ENCODE data around the gene CHKA. TPM values are rescaled to one million over a fixed set of nuclear protein-coding genes. Genes with fewer than 3 reads are reported as not detected.

The CHKA gene
- total and polyA plus RNA-seq, 2 of the 4 experiments (the other 2 are of a cell fraction), result 4.5 to 8.4 TPM

DNA sequence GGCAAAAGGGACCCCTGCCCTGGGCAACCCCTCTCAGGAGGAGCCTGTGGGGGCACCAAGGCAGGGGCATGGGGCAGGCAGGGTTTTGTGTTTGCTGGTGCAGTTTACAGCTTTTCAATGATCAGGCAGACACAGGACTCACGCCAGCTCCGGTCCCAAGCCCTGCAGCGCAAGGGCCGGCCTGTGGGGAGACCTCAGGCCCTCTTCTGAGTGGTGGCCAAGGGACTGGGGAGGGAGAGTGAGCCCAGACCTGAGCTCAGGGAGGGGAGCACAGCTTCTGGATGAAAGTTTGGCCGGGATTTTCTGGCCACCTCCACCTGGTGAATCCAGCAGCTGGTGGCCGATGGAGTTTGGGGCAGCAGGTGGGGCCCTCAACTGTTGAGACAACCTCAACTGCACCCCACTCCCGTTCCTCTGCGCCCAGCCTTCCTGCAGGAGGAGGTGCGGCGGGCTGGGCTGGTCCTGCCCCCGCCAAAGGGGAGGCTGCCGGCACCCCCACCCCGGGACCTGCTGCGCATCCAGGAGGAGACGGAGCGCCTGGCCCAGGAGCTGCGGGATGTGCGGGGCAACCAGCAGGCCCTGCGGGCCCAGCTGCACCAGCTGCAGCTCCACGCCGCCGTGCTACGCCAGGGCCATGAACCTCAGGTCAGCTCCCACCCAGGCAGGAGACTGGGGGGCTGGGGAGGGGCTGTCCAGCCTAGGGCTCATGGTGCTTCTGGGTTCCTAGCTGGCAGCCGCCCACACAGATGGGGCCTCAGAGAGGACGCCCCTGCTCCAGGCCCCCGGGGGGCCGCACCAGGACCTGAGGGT is 78.8 kb downstream of the CHKA start (continued):
- TF ChIP-seq MAZ (IDR thresholded peaks at IDR 0.05; ENCODE audit: borderline replicate concordance, low read depth, low read length), result no peak

DNA sequence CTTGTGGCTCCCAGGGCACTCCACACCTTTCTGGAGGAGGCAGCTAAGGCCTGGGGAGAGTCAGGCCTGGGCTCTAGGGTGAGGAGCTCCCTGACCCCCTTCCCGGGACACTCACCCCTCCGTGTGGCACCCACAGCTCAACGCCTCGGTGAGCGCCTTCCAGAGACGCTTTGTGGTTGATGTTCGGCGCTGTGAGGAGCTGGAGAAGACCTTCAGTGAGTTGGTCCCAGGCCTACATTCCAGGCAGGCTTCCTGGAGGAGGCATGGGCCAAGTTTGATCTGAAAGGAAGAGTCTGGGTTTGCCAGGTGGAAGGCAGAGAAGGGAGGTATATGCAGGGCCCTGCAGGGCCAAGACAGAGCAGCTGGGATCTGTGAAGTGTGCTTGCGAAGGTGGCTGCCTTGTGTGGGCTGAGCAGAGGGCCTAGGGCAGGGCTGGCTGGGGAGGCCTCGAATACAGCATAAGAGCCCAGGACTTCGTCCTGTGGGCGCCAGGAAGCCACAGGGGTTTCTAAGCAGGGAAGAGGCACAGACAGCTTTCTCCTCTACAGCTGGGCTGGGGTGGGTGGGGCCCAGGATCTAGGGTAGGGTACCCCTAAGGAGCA is 79.5 kb downstream of the CHKA start:
- no peak overlapping the region for H2BK120ac ChIP-seq (ENCODE audit: low read depth, low read length)
- no peak overlapping the region for H2BK20ac ChIP-seq (ENCODE audit: low read depth, low read length)
- no peak overlapping the region for H2AFZ ChIP-seq (replicated peaks; ENCODE audit: low read length, poor library complexity)
- dilution Hi-C loops (cut with HindIII; ENCODE audit: low sequenced_read_pairs, unreplicated experiment) (no loop called here), in situ Hi-C loops (cut with MboI; ENCODE audit: low sequenced_read_pairs) (no loop called here), intact Hi-C loops (cut with micrococcal nuclease) (no loop called here)
- no peaks in the 10 kb centered on the region for H3K27me3 ChIP-seq (ENCODE audit: control insufficient read depth, insufficient read depth, low read length)
- POLR2A ChIA-PET (ENCODE audit: unreplicated experiment), result no interaction called here
- WGBS, 2 experiments (ENCODE audit: extremely low coverage in 2 of 2, insufficient read length in 1 of 2), result no CpG with 5 or more reads among the region's 12 CpGs
- no peaks in the 10 kb centered on the region; the same call in 1 of the 2 replicates for H4K20me1 ChIP-seq (ENCODE audit: insufficient read depth, low read length)
- H3K9me3 ChIP-seq (ENCODE audit: control insufficient read depth, insufficient read depth, low read length), result no peaks in the 10 kb centered on the region
- no peak overlapping the region for H4K91ac ChIP-seq (ENCODE audit: insufficient read depth, low read depth, low read length)
- H2BK5ac ChIP-seq (ENCODE audit: low read depth, low read length, poor library complexity, severe bottlenecking), result no peak overlapping the region
- CTCF ChIA-PET, result interaction anchor here (0.6 to 1.4 kb wide), 2 partner anchors 11 to 79 kb away, joined by 3 to 8 read pairs; no protein-coding TSS in a partner anchor
- no peak overlapping the region for H4K8ac ChIP-seq (ENCODE audit: low read depth in 2 of 2, low read length in 2 of 2)
- no peak for ATAC-seq (ENCODE audit: low read depth)
- H3K27ac ChIP-seq (ENCODE audit: insufficient read depth, low read length), result no peak overlapping the region
- H3K9me1 ChIP-seq (ENCODE audit: insufficient read depth, low read length), result no peaks in the 10 kb centered on the region
- peaks cover 29% of the 10 kb centered on the region for H3K36me3 ChIP-seq (ENCODE audit: control insufficient read depth, insufficient read depth, low read length)
- H4K5ac ChIP-seq (ENCODE audit: low read depth, low read length), result no peak overlapping the region
- H3K56ac ChIP-seq (ENCODE audit: extremely low read depth, insufficient read depth, low read length), result no peak overlapping the region
- peaks cover 25% of the 10 kb centered on the region for H3K4me1 ChIP-seq (ENCODE audit: control insufficient read depth, insufficient read depth, low read length)
- no peak overlapping the region for H3K4me3 ChIP-seq (ENCODE audit: insufficient read depth, low read depth, low read length)
- no TSS peak for BruUV-seq (replicated peaks)
- no peak overlapping the region for H3K9ac ChIP-seq (ENCODE audit: low read depth, low read length)
- no peak for DNase-seq
- H3K4ac ChIP-seq (ENCODE audit: low read depth, low read length), result no peak overlapping the region
- H2AK9ac ChIP-seq (replicated peaks; ENCODE audit: low read depth, low read length, poor library complexity), result no peak overlapping the region
- H2BK15ac ChIP-seq (ENCODE audit: low read depth, low read length), result no peak overlapping the region
- H3K18ac ChIP-seq (ENCODE audit: low read depth, low read length), result no peak overlapping the region
- no peak overlapping the region for H3K14ac ChIP-seq (replicated peaks; ENCODE audit: low read depth, low read length)
- H2AK5ac ChIP-seq (ENCODE audit: low read depth, low read length), result no peak overlapping the region; the same call in 1 of the 2 replicates
- H3K79me1 ChIP-seq (ENCODE audit: low read depth in 1 of 2, low read length in 2 of 2), result peaks cover 7 to 54% of the 10 kb centered on the region in 2 experiments; a peak in 3 of 4 replicates
- H3K4me2 ChIP-seq (ENCODE audit: low read depth, low read length), result no peak overlapping the region
- no peak overlapping the region for H3K23ac ChIP-seq (ENCODE audit: low read depth, low read length)
- TF ChIP-seq CEBPB (IDR thresholded peaks at IDR 0.05; ENCODE audit: low read depth, low read length) (no peak), CHD1 (IDR thresholded peaks at IDR 0.05; ENCODE audit: low read depth, low read length) (no peak), MAZ (IDR thresholded peaks at IDR 0.05; ENCODE audit: borderline replicate concordance, low read depth, low read length) (no peak), FOS (IDR thresholded peaks at IDR 0.05; ENCODE audit: low read depth, low read length) (no peak), SMC3 (IDR thresholded peaks at IDR 0.05; ENCODE audit: low read depth, low read length) (no peak), POLR2A (IDR thresholded peaks at IDR 0.05; ENCODE audit: low read depth, low read length) (no peak), NFE2L2 (IDR thresholded peaks at IDR 0.05; ENCODE audit: low read depth, low read length) (no peak), MXI1 (IDR thresholded peaks at IDR 0.05; ENCODE audit: borderline replicate concordance, low read depth, low read length) (no peak)
- TF ChIP-seq, protein P1, sequence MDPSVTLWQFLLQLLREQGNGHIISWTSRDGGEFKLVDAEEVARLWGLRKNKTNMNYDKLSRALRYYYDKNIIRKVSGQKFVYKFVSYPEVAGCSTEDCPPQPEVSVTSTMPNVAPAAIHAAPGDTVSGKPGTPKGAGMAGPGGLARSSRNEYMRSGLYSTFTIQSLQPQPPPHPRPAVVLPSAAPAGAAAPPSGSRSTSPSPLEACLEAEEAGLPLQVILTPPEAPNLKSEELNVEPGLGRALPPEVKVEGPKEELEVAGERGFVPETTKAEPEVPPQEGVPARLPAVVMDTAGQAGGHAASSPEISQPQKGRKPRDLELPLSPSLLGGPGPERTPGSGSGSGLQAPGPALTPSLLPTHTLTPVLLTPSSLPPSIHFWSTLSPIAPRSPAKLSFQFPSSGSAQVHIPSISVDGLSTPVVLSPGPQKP (IDR thresholded peaks at IDR 0.05; ENCODE audit: borderline replicate concordance, low read depth, low read length), result no peak
- TF ChIP-seq, protein P2, sequence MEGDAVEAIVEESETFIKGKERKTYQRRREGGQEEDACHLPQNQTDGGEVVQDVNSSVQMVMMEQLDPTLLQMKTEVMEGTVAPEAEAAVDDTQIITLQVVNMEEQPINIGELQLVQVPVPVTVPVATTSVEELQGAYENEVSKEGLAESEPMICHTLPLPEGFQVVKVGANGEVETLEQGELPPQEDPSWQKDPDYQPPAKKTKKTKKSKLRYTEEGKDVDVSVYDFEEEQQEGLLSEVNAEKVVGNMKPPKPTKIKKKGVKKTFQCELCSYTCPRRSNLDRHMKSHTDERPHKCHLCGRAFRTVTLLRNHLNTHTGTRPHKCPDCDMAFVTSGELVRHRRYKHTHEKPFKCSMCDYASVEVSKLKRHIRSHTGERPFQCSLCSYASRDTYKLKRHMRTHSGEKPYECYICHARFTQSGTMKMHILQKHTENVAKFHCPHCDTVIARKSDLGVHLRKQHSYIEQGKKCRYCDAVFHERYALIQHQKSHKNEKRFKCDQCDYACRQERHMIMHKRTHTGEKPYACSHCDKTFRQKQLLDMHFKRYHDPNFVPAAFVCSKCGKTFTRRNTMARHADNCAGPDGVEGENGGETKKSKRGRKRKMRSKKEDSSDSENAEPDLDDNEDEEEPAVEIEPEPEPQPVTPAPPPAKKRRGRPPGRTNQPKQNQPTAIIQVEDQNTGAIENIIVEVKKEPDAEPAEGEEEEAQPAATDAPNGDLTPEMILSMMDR (conservative IDR thresholded peaks at IDR 0.05; ENCODE audit: low read depth, low read length), result no peak
- TF ChIP-seq, protein P3, sequence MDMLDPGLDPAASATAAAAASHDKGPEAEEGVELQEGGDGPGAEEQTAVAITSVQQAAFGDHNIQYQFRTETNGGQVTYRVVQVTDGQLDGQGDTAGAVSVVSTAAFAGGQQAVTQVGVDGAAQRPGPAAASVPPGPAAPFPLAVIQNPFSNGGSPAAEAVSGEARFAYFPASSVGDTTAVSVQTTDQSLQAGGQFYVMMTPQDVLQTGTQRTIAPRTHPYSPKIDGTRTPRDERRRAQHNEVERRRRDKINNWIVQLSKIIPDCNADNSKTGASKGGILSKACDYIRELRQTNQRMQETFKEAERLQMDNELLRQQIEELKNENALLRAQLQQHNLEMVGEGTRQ (IDR thresholded peaks at IDR 0.05; ENCODE audit: low read depth, low read length), result no peak

Measured in IMR-90 (cell line).